Lung (tissue), 12 donors: Measurements from ENCODE around the gene NTRK3. TPM values are rescaled to one million over a fixed set of nuclear protein-coding genes. Genes with fewer than 3 reads are reported as not detected.

Experiments used
- ATAC-seq: fragments of 200-7000 bp; cut with Tn5 transposase; one replicate; pipeline ENCODE4 v1.9.1; 2020; ENCODE audit warnings: moderate number of reproducible peaks; ENCODE audit not compliant: insufficient read depth, low FRiP score
- DNase-seq, 3 donors: peaks; one replicate each; pipeline ENCODE4 v3.0.0-alpha.2; 2013 to 2017
- H3K27ac ChIP-seq, 2 donors: one replicate each; pipeline ENCODE4 v1.5.1; 2013; ENCODE audit warnings: mild to moderate bottlenecking in 2 of 2, moderate library complexity in 2 of 2, control low read depth in 1 of 2, inconsistent platforms in 1 of 2, low read depth in 1 of 2, low read length in 1 of 2
- H3K27me3 ChIP-seq, 3 donors: one replicate each; pipeline ENCODE4 v1.5.1; 2013; ENCODE audit warnings: low read length in 2 of 3; ENCODE audit not compliant: control insufficient read depth in 3 of 3, insufficient read depth in 3 of 3
- H3K36me3 ChIP-seq, 4 donors: one replicate each; pipeline ENCODE4 v1.5.1; 2013; ENCODE audit warnings: low read length in 4 of 4, mild to moderate bottlenecking in 1 of 4, moderate library complexity in 1 of 4; ENCODE audit not compliant: control insufficient read depth in 4 of 4, insufficient read depth in 4 of 4
- H3K4me1 ChIP-seq, 5 donors: one replicate each; pipeline ENCODE4 v1.5.1; 2013; ENCODE audit warnings: low read length in 5 of 5, mild to moderate bottlenecking in 2 of 5, moderate library complexity in 1 of 5; ENCODE audit not compliant: control insufficient read depth in 5 of 5, insufficient read depth in 5 of 5
- H3K4me3 ChIP-seq: one replicate; pipeline ENCODE4 v1.5.1; 2013; ENCODE audit warnings: mild to moderate bottlenecking, control low read depth, moderate library complexity
- H3K9ac ChIP-seq, 2 donors: one replicate each; pipeline ENCODE4 v1.5.1; 2013; ENCODE audit warnings: low read length in 2 of 2, control low read depth in 1 of 2; ENCODE audit not compliant: insufficient read depth in 1 of 2
- H3K9me3 ChIP-seq, 4 donors: one replicate each; pipeline ENCODE4 v1.5.1; 2013; ENCODE audit warnings: low read length in 3 of 4, mild to moderate bottlenecking in 1 of 4, moderate library complexity in 1 of 4; ENCODE audit not compliant: control insufficient read depth in 4 of 4, insufficient read depth in 3 of 4
- WGBS, 2 donors: extraction: QIAGEN DNeasy Blood & Tissue Kit; methylation state at CpG; one replicate each; pipeline ENCODE4 v1.1.7; 2013; 5-methylcytosine and 5-hydroxymethylcytosine counted together
- polyA plus RNA-seq, 2 donors: library from polyadenylated mRNA; stranded (reverse); fragments of 200-250 nt; gene quantifications; one replicate each; pipeline ENCODE4 v1.2.1, GENCODE V29; 2013
- total RNA-seq, 2 donors: library from RNA; depleted of rRNA in 1 of 2; stranded (reverse); fragments of >200 nt in 1 of 2; gene quantifications; one replicate each; pipeline ENCODE4 v1.2.1, GENCODE V29; 2014 to 2021
- TF ChIP-seq, protein P1 (sequence below): IDR thresholded peaks from 2 replicates; pipeline ENCODE4 v1.5.1; 2012; ENCODE audit warnings: mild to moderate bottlenecking; ENCODE audit errors: control extremely low read depth, extremely low read depth
- donor health status: control.
- donor health status: control.
- donor health status: Bipolar disorder and iron deficiency.
- donor health status: healthy.
- donor health status: DM: yes; HTN: yes; CAD: no.

Gene NTRK3
- total and polyA plus RNA-seq, 4 donors, result 0.44 to 11.0 (median 4.2) TPM

DNA sequence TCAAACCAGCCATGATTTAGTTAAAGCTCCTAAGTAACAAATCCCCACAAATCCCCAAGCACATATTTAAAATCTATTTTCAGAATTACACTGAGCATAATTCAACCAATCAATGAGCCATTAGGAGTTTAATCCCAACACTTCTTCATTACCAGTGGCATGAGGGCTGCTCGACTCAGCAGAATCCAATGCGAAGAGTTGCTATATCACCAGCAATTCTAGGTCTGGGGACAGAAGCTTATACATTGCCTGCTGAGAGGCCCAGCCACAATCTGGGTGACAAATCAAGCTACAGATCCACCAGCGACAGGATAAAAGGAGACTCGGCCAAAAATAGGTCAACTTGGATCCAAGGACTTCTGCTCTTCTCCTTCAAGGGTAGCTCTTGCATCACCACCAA lies 238.8 kb downstream of the NTRK3 start:
- Histone ChIP-seq H3K27ac (no peak overlapping the region), H3K4me1 (peaks cover 0 to 14% (median 0%) of the 10 kb centered on the region in 5 donors), H3K4me3 (no peak overlapping the region), H3K27me3 (peaks cover 0 to 4% (median 0%) of the 10 kb centered on the region in 3 donors), H3K36me3 (no peaks in the 10 kb centered on the region), H3K9ac (no peak overlapping the region), H3K9me3 (no peaks in the 10 kb centered on the region)
- ATAC-seq (no peak), DNase-seq (no peak)
- whole genome bisulfite sequencing, 2 donors, result 93% methylated on average over 4 of the region's 4 CpGs
- TF ChIP-seq, protein P1, sequence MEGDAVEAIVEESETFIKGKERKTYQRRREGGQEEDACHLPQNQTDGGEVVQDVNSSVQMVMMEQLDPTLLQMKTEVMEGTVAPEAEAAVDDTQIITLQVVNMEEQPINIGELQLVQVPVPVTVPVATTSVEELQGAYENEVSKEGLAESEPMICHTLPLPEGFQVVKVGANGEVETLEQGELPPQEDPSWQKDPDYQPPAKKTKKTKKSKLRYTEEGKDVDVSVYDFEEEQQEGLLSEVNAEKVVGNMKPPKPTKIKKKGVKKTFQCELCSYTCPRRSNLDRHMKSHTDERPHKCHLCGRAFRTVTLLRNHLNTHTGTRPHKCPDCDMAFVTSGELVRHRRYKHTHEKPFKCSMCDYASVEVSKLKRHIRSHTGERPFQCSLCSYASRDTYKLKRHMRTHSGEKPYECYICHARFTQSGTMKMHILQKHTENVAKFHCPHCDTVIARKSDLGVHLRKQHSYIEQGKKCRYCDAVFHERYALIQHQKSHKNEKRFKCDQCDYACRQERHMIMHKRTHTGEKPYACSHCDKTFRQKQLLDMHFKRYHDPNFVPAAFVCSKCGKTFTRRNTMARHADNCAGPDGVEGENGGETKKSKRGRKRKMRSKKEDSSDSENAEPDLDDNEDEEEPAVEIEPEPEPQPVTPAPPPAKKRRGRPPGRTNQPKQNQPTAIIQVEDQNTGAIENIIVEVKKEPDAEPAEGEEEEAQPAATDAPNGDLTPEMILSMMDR, result no peak

DNA sequence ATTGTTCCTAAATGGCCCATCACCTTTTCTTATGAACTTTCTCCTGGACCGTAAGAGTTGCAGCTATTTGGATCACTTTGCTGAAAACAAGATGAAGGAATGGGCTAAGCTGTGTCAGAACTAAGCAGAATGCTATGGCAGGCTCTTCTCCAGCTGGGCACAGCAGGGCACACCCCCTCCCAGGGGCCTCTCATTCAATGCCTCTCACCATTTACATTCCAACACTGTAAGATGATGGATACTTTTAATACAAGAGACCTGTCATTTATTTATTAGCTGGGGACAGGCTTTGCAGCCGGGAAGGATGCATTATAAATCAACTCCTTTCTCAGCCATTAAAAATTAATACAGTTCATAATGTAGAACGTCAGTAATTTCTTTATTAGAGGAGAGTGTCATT lies 240.1 kb downstream of the NTRK3 start:
- DNase-seq, result no peak
- TF ChIP-seq, protein P1, result no peak
- no peaks in the 10 kb centered on the region for H3K36me3 ChIP-seq
- 61 to 69% methylated on average over 3 of the region's 3 CpGs for WGBS, 2 donors
- H3K4me3 ChIP-seq, result no peak overlapping the region
- no peak overlapping the region for H3K9ac ChIP-seq
- H3K9me3 ChIP-seq, result no peaks in the 10 kb centered on the region
- H3K4me1 ChIP-seq, result peaks cover 0 to 25% (median 0%) of the 10 kb centered on the region in 5 donors
- no peak overlapping the region for H3K27ac ChIP-seq
- ATAC-seq, result no peak
- peaks cover 0 to 4% (median 0%) of the 10 kb centered on the region in 3 donors for H3K27me3 ChIP-seq

DNA sequence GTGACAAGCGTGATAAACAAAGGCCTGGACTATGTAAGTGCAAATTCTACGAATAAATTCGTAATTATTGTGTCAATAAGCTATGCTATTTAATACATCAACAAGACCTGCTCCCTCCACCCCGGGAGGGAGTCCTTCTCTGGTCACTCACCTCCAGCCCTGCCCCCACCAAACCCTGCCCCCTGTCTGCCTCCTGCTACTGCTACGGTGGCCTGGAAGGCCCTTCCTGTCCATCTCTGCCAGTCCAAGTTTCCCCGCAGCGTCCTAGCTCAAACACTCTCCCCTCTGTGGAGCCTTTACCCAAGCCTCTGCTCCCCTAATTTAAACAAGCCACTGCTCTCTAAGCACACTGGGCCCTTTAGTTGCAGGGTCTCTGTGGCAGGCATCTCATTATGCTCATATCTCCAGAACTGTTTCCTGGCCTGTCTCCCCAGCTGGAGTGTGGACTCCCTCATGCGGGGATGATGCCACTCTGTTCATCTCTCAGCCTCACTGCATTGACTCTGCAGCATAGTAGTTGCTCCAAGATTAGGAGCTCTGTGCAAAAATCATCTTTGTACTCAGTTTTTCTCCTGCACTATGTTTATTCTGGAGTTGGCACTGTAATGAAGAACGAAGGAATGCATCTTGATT lies 241.2 kb downstream of the NTRK3 start:
- TF ChIP-seq, protein P1, result no peak
- 67 to 79% methylated on average over 9 of the region's 9 CpGs for WGBS, 2 donors
- Histone ChIP-seq H3K9ac (no peak overlapping the region), H3K4me1 (peaks cover 0 to 25% (median 0%) of the 10 kb centered on the region in 5 donors), H3K27me3 (peaks cover 0 to 4% (median 0%) of the 10 kb centered on the region in 3 donors), H3K36me3 (no peaks in the 10 kb centered on the region), H3K27ac (no peak overlapping the region), H3K4me3 (no peak overlapping the region), H3K9me3 (no peaks in the 10 kb centered on the region)
- ATAC-seq (no peak), DNase-seq (peak in 2 of 3 donors; percentile 21 to 29)
